Stimulated activated naive CD8-positive, alpha-beta T cell treated with anti-CD3 and anti-CD28 coated beads, Interleukin-15, Interleukin-2, amounts not matched to agents 100 U/mL and 50 U/mL, for 24 hours (primary cell): ENCODE data around the gene TSC22D3.

Source experiments
- ATAC-seq: fragments of 150-1000 bp; cut with Tn5 transposase; one replicate; pipeline ENCODE4 v1.10.0; 2021
- DNase-seq: peaks from one replicate; pipeline ENCODE4 v3.0.0; 2021

The TSC22D3 gene

GRCh38 chrX:107730991-107731766, 44.4 kb downstream of the TSC22D3 start:
- no peak for DNase-seq
- no peak for ATAC-seq

GRCh38 chrX:107730298-107730655, 45.3 kb downstream of the TSC22D3 start:
- no peak for ATAC-seq
- no peak for DNase-seq

GRCh38 chrX:107729558-107730297, 45.9 kb downstream of the TSC22D3 start:
- ATAC-seq (peak; percentile 36), DNase-seq (no peak)

- DNase-seq, result no peak
- ATAC-seq, result no peak
Measured at GRCh38 chrX:107728371-107729099, 47.1 kb downstream of the TSC22D3 start.

GRCh38 chrX:107726816-107727534, 48.6 kb downstream of the TSC22D3 start:
- ATAC-seq, result no peak
- no peak for DNase-seq

GRCh38 chrX:107725761-107726555, 49.6 kb downstream of the TSC22D3 start:
- no peak for DNase-seq
- ATAC-seq, result no peak

- DNase-seq, result no peak
- no peak for ATAC-seq
Measured at GRCh38 chrX:107724653-107725052, 50.9 kb downstream of the TSC22D3 start.

GRCh38 chrX:107723511-107723910, 52.1 kb downstream of the TSC22D3 start:
- ATAC-seq, result no peak
- DNase-seq, result no peak

- ATAC-seq, result no peak
Measured at GRCh38 chrX:107721966-107722707, 53.5 kb downstream of the TSC22D3 start.

GRCh38 chrX:107721318-107721717, 54.3 kb downstream of the TSC22D3 start:
- ATAC-seq (no peak), DNase-seq (no peak)

More at GRCh38 chrX:107721966-107722707, 53.5 kb downstream of the TSC22D3 start:
- DNase-seq, result no peak

- ATAC-seq (no peak), DNase-seq (peak; percentile 75)
Measured at GRCh38 chrX:107718156-107718621, 57.4 kb downstream of the TSC22D3 start.

- peak; percentile 79 for DNase-seq
Measured at GRCh38 chrX:107716816-107717700, 58.5 kb downstream of the TSC22D3 start.

GRCh38 chrX:107716118-107716684, 59.4 kb downstream of the TSC22D3 start:
- DNase-seq (peak; percentile 9), ATAC-seq (no peak)

More at GRCh38 chrX:107716816-107717700, 58.5 kb downstream of the TSC22D3 start:
- ATAC-seq, result peak; percentile 85

- DNase-seq, result peak; percentile 7
Measured at GRCh38 chrX:107715331-107716117, 60.1 kb downstream of the TSC22D3 start.

GRCh38 chrX:107714206-107714891, 61.2 kb downstream of the TSC22D3 start:
- DNase-seq (peak; percentile 12), ATAC-seq (no peak)

More at GRCh38 chrX:107715331-107716117, 60.1 kb downstream of the TSC22D3 start:
- ATAC-seq, result no peak

- DNase-seq (no peak), ATAC-seq (no peak)
Measured at GRCh38 chrX:107713543-107714205, 61.9 kb downstream of the TSC22D3 start.

GRCh38 chrX:107713203-107713542, 62.4 kb downstream of the TSC22D3 start:
- DNase-seq (no peak), ATAC-seq (no peak)
